GM18868 (cell line): ENCODE results near the gene ZDHHC15.
"Not testable (repeated sequence)": the region's sequence is repeated elsewhere in the genome, so short reads cannot be mapped to it uniquely, and the experiment has no call there.

Experiments
- ATAC-seq: cut with Tn5 transposase; IDR thresholded peaks from one replicate; pipeline ENCODE4 v1.9.1; 2021; ENCODE audit warnings: mild to moderate bottlenecking, moderate library complexity; ENCODE audit not compliant: unreplicated experiment

Gene ZDHHC15

GRCh38 chrX:75522565-75523431, at the start of gene ZDHHC15:
TSS of gene ZDHHC15 (minus strand) at chrX:75523037. CDS start at chrX:75523024, 13 bp downstream.
- no peak for ATAC-seq

- not testable (repeated sequence) for ATAC-seq
Observed at GRCh38 chrX:75560544-75560943, 37.7 kb upstream of the ZDHHC15 start.

- no peak for ATAC-seq
Observed at GRCh38 chrX:75547783-75548182, 24.9 kb upstream of the ZDHHC15 start.

GRCh38 chrX:75546724-75547511, 24.1 kb upstream of the ZDHHC15 start:
- no peak for ATAC-seq

- no peak for ATAC-seq
Observed at GRCh38 chrX:75544786-75545185, 21.9 kb upstream of the ZDHHC15 start.

- no peak for ATAC-seq
Observed at GRCh38 chrX:75483933-75484332, 38.9 kb downstream of the ZDHHC15 start.

- not testable (repeated sequence) for ATAC-seq
Observed at GRCh38 chrX:75461780-75462179, 61.1 kb downstream of the ZDHHC15 start.

- no peak for ATAC-seq
Observed at GRCh38 chrX:75421688-75422230, 101.1 kb downstream of the ZDHHC15 start.

GRCh38 chrX:75407153-75407552, 115.7 kb downstream of the ZDHHC15 start:
- not testable (repeated sequence) for ATAC-seq

- no peak for ATAC-seq
Observed at GRCh38 chrX:75390470-75390869, 132.4 kb downstream of the ZDHHC15 start.

- ATAC-seq: no peak
Observed at GRCh38 chrX:75369721-75370120, 153.1 kb downstream of the ZDHHC15 start.

GRCh38 chrX:75366861-75367260, 156.0 kb downstream of the ZDHHC15 start:
- ATAC-seq: no peak

- ATAC-seq: no peak
Observed at GRCh38 chrX:75365243-75365975, 157.4 kb downstream of the ZDHHC15 start.

GRCh38 chrX:75361788-75362187, 161.0 kb downstream of the ZDHHC15 start:
- ATAC-seq: no peak

GRCh38 chrX:75348601-75349000, 174.2 kb downstream of the ZDHHC15 start:
- ATAC-seq: not testable (repeated sequence)

GRCh38 chrX:75337525-75337924, 185.3 kb downstream of the ZDHHC15 start:
- ATAC-seq: no peak

GRCh38 chrX:75335127-75335458, 187.7 kb downstream of the ZDHHC15 start:
- no peak for ATAC-seq

GRCh38 chrX:75334407-75335126, 188.3 kb downstream of the ZDHHC15 start:
- not testable (repeated sequence) for ATAC-seq

GRCh38 chrX:75327607-75328006, 195.2 kb downstream of the ZDHHC15 start:
- no peak for ATAC-seq
